NT2/D1 (cell line): Measurements from ENCODE around the gene MAP1LC3A.

Experiments
- SUZ12 ChIP-seq: IDR thresholded peaks from 2 replicates; pipeline ENCODE4 v1.6.1; 2011; ENCODE audit not compliant: insufficient read length, insufficient read depth; ENCODE audit errors: extremely low read depth
- YY1 ChIP-seq: IDR thresholded peaks from 2 replicates; pipeline ENCODE4 v1.6.1; 2011; ENCODE audit not compliant: insufficient read length, insufficient read depth
- ZNF274 ChIP-seq: IDR thresholded peaks from 2 replicates; pipeline ENCODE4 v1.6.1; 2011; ENCODE audit warnings: mild to moderate bottlenecking, low read depth, low read length

GRCh38 chr20:34511891-34512265 is 46.6 kb upstream of the MAP1LC3A start:
- TF ChIP-seq YY1 (no peak), ZNF274 (no peak), SUZ12 (no peak)
